Astrocyte (in vitro differentiated cells and primary cell): ENCODE measurements around the gene CTSL. TPM values are rescaled to one million over a fixed set of nuclear protein-coding genes. Genes with fewer than 3 reads are reported as not detected.

ENCODE experiments used
- DNase-seq: peaks from one replicate; pipeline ENCODE4 v3.0.0-alpha.2; 2010; ENCODE audit warnings: low read depth
- FAIRE-seq: peaks from 2 replicates; lab custom pipeline; 2011; peaks lifted over from hg19 to GRCh38; lab: Jason Lieb, UNC
- H2AFZ ChIP-seq: 2 replicates; pipeline ENCODE4 v1.6.0; 2012; ENCODE audit warnings: low read depth, low read length, inconsistent platforms
- H3K27ac ChIP-seq: 2 replicates; pipeline ENCODE4 v1.5.1; 2011; ENCODE audit warnings: low read depth, low read length, inconsistent platforms
- H3K27me3 ChIP-seq: 2 replicates; pipeline ENCODE4 v1.6.0; 2011; ENCODE audit warnings: low read length, inconsistent platforms; ENCODE audit not compliant: insufficient read depth
- H3K36me3 ChIP-seq: 2 replicates; pipeline ENCODE4 v1.5.1; 2011; ENCODE audit warnings: low read length, inconsistent platforms; ENCODE audit not compliant: insufficient read depth
- H3K4me1 ChIP-seq: 2 replicates; pipeline ENCODE4 v1.5.1; 2011; ENCODE audit warnings: low read length, inconsistent platforms; ENCODE audit not compliant: insufficient read depth
- H3K4me2 ChIP-seq: 2 replicates; pipeline ENCODE4 v1.6.0; 2012; ENCODE audit warnings: low read length, inconsistent platforms
- H3K4me3 ChIP-seq: 2 replicates; pipeline ENCODE4 v1.5.1; 2011; ENCODE audit warnings: low read depth, mild to moderate bottlenecking, low read length, inconsistent platforms; ENCODE audit not compliant: insufficient read depth
- H3K79me2 ChIP-seq: 2 replicates; pipeline ENCODE4 v1.6.0; 2012; ENCODE audit warnings: mild to moderate bottlenecking, low read length, inconsistent platforms; ENCODE audit not compliant: insufficient read depth
- H3K9ac ChIP-seq: 2 replicates; pipeline ENCODE4 v1.6.0; 2012; ENCODE audit warnings: mild to moderate bottlenecking, low read length, inconsistent platforms
- H3K9me3 ChIP-seq: 2 replicates; pipeline ENCODE4 v1.5.1; 2012; ENCODE audit warnings: low read depth, mild to moderate bottlenecking, low read length, inconsistent platforms; ENCODE audit not compliant: insufficient read depth
- H4K20me1 ChIP-seq: 2 replicates; pipeline ENCODE4 v1.6.0; 2012; ENCODE audit warnings: low read length, inconsistent platforms; ENCODE audit not compliant: insufficient read depth
- H3K27ac Mint-ChIP-seq: one replicate; pipeline ENCODE4 v1.8.0; 2021; ENCODE audit warnings: mild to moderate bottlenecking, mixed read lengths; ENCODE audit not compliant: unreplicated experiment
- H3K27me3 Mint-ChIP-seq: one replicate; pipeline ENCODE4 v1.8.0; 2021; ENCODE audit warnings: low read depth, mixed read lengths; ENCODE audit not compliant: unreplicated experiment
- H3K36me3 Mint-ChIP-seq: one replicate; pipeline ENCODE4 v1.8.0; 2021; ENCODE audit warnings: low read depth, mixed read lengths; ENCODE audit not compliant: unreplicated experiment
- H3K4me1 Mint-ChIP-seq: one replicate; pipeline ENCODE4 v1.8.0; 2021; ENCODE audit warnings: low read depth, mixed read lengths; ENCODE audit not compliant: unreplicated experiment
- H3K4me3 Mint-ChIP-seq: one replicate; pipeline ENCODE4 v1.8.0; 2021; ENCODE audit warnings: mild to moderate bottlenecking, moderate library complexity, mixed read lengths; ENCODE audit not compliant: unreplicated experiment
- H3K9me3 Mint-ChIP-seq: one replicate; pipeline ENCODE4 v1.8.0; 2021; ENCODE audit warnings: mild to moderate bottlenecking, mixed read lengths; ENCODE audit not compliant: unreplicated experiment
- EZH2 ChIP-seq: IDR thresholded peaks from 2 replicates; pipeline ENCODE4 v1.6.1; 2012; ENCODE audit warnings: mild to moderate bottlenecking, low read length, inconsistent platforms; ENCODE audit not compliant: insufficient read depth
- total RNA-seq: library from RNA; stranded (reverse); gene quantifications from 2 replicates; pipeline ENCODE4 v1.2.1, GENCODE V29; 2021
- TF ChIP-seq, protein P1 (sequence below): IDR thresholded peaks from 2 replicates; pipeline ENCODE4 v1.5.1; 2011; ENCODE audit warnings: low read depth, mild to moderate bottlenecking, inconsistent platforms, low read length, moderate library complexity; ENCODE audit not compliant: insufficient read depth

CTSL gene
- total RNA-seq, 1 donor from 2014 or later, result 94.9 TPM

DNA sequence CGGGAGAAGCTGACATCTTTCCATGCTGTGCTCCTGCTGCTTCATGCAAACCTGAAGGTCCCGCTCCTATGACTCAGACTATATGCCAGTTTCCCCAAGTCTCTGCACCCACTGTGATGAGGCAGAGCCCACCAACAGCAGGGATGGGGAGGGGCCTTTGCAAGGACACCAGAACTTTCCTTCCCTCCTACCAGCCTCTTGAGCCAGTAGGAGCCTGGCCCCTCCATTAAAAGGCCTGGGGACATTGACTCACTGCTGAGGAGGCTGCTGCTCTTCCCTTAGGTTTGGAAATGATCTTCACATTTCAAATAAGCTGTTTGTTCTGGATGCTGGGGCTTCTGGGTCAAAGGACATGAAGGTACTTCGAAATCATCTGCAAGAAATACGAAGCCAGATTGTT lies 26.1 kb upstream of the CTSL start:
- Histone ChIP-seq H3K4me3 (no peak overlapping the region), H3K79me2 (no peaks in the 10 kb centered on the region), H3K4me1 (peaks cover 11% of the 10 kb centered on the region), H3K4me2 (no peak overlapping the region), H2AFZ (no peak overlapping the region), H3K9ac (no peak overlapping the region), H3K36me3 (no peaks in the 10 kb centered on the region), H3K9me3 (no peaks in the 10 kb centered on the region), H4K20me1 (no peaks in the 10 kb centered on the region), H3K27me3 (no peaks in the 10 kb centered on the region), H3K27ac (no peak overlapping the region)
- Mint-ChIP-seq H3K4me3 (no peak overlapping the region), H3K27me3 (no peaks in the 10 kb centered on the region), H3K36me3 (peaks cover 24% of the 10 kb centered on the region), H3K27ac (no peak overlapping the region), H3K4me1 (peaks cover 13% of the 10 kb centered on the region), H3K9me3 (no peaks in the 10 kb centered on the region)
- TF ChIP-seq EZH2, result no peak
- TF ChIP-seq, protein P1, sequence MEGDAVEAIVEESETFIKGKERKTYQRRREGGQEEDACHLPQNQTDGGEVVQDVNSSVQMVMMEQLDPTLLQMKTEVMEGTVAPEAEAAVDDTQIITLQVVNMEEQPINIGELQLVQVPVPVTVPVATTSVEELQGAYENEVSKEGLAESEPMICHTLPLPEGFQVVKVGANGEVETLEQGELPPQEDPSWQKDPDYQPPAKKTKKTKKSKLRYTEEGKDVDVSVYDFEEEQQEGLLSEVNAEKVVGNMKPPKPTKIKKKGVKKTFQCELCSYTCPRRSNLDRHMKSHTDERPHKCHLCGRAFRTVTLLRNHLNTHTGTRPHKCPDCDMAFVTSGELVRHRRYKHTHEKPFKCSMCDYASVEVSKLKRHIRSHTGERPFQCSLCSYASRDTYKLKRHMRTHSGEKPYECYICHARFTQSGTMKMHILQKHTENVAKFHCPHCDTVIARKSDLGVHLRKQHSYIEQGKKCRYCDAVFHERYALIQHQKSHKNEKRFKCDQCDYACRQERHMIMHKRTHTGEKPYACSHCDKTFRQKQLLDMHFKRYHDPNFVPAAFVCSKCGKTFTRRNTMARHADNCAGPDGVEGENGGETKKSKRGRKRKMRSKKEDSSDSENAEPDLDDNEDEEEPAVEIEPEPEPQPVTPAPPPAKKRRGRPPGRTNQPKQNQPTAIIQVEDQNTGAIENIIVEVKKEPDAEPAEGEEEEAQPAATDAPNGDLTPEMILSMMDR, result no peak
- FAIRE-seq (no peak), DNase-seq (no peak)

DNA sequence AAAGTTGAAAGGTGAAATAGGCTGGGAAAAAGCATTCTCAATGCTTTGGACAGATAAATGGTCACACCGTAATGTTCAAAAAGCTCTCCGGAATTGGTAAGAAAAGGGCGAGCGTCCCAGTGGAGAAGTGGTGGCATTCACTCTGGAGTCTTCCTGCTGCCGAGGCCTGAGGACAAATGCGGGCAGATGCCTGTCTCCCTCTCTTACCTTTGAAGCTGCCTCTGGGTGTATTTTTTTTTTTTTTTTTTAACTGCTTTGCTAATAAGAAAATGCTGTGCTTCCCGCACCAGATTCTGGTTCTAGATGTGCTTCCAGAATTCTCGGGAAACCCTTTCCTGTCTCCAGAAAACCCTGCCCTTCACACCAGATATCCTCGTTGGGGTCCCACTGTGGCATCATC lies 24.4 kb upstream of the CTSL start:
- Mint-ChIP-seq H3K4me3 (peak overlapping the region; percentile 34), H3K27ac (peak overlapping the region; percentile 88), H3K36me3 (peaks cover 24% of the 10 kb centered on the region), H3K9me3 (no peaks in the 10 kb centered on the region), H3K4me1 (peaks cover 13% of the 10 kb centered on the region), H3K27me3 (no peaks in the 10 kb centered on the region)
- H3K36me3 ChIP-seq, result no peaks in the 10 kb centered on the region
- no peak overlapping the region for H3K27ac ChIP-seq
- H3K9ac ChIP-seq, result no peak overlapping the region
- no peaks in the 10 kb centered on the region for H3K9me3 ChIP-seq
- no peak overlapping the region for H2AFZ ChIP-seq
- H4K20me1 ChIP-seq, result no peaks in the 10 kb centered on the region
- no peaks in the 10 kb centered on the region for H3K27me3 ChIP-seq
- TF ChIP-seq, protein P1, result no peak
- TF ChIP-seq EZH2, result no peak
- FAIRE-seq (no peak), DNase-seq (no peak)
- H3K4me3 ChIP-seq, result no peak overlapping the region
- peak overlapping the region; percentile 48 for H3K4me2 ChIP-seq
- peaks cover 11% of the 10 kb centered on the region for H3K4me1 ChIP-seq
- H3K79me2 ChIP-seq, result no peaks in the 10 kb centered on the region

DNA sequence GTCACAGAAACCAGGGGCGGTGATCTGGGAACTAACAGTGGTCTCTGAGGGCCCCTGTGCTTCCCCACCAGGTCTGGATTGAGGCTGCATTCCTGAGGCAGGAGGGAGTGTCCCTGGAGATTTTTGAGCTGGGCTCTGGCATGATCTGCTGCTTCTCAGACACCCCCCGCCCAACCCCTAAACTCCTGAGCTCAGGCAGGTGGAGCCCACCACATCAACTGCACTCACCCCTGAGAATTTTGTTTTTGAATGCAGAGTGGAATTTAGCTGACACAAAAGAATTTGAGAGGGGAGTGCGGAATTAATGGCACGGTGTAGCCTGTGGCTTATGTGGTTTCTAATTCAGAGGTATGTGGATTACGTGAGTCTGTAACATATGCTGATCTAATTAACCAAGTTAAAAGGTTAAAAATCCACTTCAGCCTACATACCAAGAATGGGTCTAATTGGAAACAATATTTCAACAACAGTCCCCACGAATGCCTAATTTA lies 23.9 kb upstream of the CTSL start:
- peaks cover 13% of the 10 kb centered on the region for H3K4me1 Mint-ChIP-seq
- H4K20me1 ChIP-seq, result no peaks in the 10 kb centered on the region
- no peak overlapping the region for H3K9ac ChIP-seq
- H3K36me3 ChIP-seq, result no peaks in the 10 kb centered on the region
- peak overlapping the region; percentile 34 for H3K4me3 Mint-ChIP-seq
- H3K4me1 ChIP-seq, result peaks cover 11% of the 10 kb centered on the region
- no peak overlapping the region for H3K27ac ChIP-seq
- TF ChIP-seq, protein P1, result no peak
- TF ChIP-seq EZH2, result no peak
- peak; percentile 45 for FAIRE-seq
- peak overlapping the region; percentile 88 for H3K27ac Mint-ChIP-seq
- no peaks in the 10 kb centered on the region for H3K27me3 Mint-ChIP-seq
- H3K4me3 ChIP-seq, result no peak overlapping the region
- H3K36me3 Mint-ChIP-seq, result peaks cover 23% of the 10 kb centered on the region
- H3K27me3 ChIP-seq, result no peaks in the 10 kb centered on the region
- H3K9me3 Mint-ChIP-seq, result no peaks in the 10 kb centered on the region
- H3K4me2 ChIP-seq, result peak overlapping the region; percentile 48
- DNase-seq, result peak; percentile 89
- H3K9me3 ChIP-seq, result no peaks in the 10 kb centered on the region
- no peaks in the 10 kb centered on the region for H3K79me2 ChIP-seq
- no peak overlapping the region for H2AFZ ChIP-seq
